ENCODE measurements around the gene ATXN2. TPM values are rescaled to one million over a fixed set of nuclear protein-coding genes. Genes with fewer than 3 reads are reported as not detected.
A peak's percentile ranks its signal among the peaks of the same experiment; 100 is the strongest.

The ATXN2 gene
- total and polyA plus RNA-seq, 3 donors from 2014 or later = 61.4 to 165 (median 145) TPM

GRCh38 chr12:111443086-111443485 is 156.0 kb downstream of the ATXN2 start:
- no peak for DNase-seq
- TF ChIP-seq POLR2A (IDR thresholded peaks at IDR 0.05) (no peak), CTCF (IDR thresholded peaks at IDR 0.05) (no peak)
- Histone ChIP-seq H3K27ac (peak overlapping the region in 1 of 2 donors; percentile 26), H3K4me1 (peaks cover 22% of the 10 kb centered on the region), H3K9me3 (no peaks in the 10 kb centered on the region), H3K4me3 (no peak overlapping the region), H3K36me3 (ENCODE audit: low read depth, missing control alignments) (no peaks in the 10 kb centered on the region), H3K27me3 (no peaks in the 10 kb centered on the region)
- 91 to 97% methylated on average over 3 to 7 of the region's 7 CpGs for WGBS, 2 donors
- intact Hi-C loops (cut with DNase I; ENCODE audit: low total_unique reads) = no loop called here

DNA sequence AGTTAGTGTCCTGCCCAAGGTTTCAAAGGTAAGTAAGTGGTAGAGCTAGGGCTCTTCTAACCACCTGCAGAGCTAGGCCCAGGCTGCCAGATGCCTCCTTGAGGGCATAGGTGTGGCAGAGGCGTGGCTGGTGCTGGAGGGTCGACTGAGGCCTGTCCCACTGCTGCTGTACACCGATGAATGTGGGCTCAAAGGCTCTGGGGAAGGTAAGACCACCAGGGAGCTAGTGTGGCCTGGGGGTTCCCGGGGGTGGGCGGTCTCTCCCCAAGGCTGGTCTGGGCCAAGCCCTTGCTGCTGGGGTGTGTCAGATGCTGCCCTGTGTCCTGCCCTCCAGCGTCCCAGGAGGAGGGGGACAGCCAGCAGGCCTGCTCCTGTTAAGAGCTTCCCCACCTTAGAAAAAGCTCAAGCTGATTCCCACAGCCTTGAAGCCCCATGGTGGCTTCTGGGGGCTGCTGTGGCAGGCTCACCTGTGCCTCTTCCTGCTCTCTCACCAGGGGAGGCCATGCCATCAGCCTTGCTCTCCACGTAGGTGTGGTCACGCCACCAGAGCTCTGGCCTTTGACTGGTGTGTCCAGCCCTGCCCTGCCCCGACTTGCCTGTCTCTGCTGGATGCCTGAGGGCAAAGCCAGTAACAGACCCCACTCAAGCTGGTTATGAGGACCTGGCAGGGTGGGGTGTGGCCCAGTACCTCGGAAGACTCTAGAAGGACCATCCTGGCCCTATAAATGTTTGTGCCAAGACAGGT is 156.6 kb downstream of the ATXN2 start:
- DNase-seq = no peak
- 86 to 87% methylated on average over 5 to 10 of the region's 10 CpGs for WGBS, 2 donors
- Histone ChIP-seq H3K4me1 (peaks cover 22% of the 10 kb centered on the region), H3K9me3 (no peaks in the 10 kb centered on the region), H3K4me3 (no peak overlapping the region), H3K36me3 (ENCODE audit: low read depth, missing control alignments) (no peaks in the 10 kb centered on the region), H3K27me3 (no peaks in the 10 kb centered on the region), H3K27ac (peak overlapping the region in 1 of 2 donors; percentile 26)
- intact Hi-C loops (cut with DNase I; ENCODE audit: low total_unique reads) = no loop called here
- TF ChIP-seq CTCF (IDR thresholded peaks at IDR 0.05) (no peak), POLR2A (IDR thresholded peaks at IDR 0.05) (no peak)

DNA sequence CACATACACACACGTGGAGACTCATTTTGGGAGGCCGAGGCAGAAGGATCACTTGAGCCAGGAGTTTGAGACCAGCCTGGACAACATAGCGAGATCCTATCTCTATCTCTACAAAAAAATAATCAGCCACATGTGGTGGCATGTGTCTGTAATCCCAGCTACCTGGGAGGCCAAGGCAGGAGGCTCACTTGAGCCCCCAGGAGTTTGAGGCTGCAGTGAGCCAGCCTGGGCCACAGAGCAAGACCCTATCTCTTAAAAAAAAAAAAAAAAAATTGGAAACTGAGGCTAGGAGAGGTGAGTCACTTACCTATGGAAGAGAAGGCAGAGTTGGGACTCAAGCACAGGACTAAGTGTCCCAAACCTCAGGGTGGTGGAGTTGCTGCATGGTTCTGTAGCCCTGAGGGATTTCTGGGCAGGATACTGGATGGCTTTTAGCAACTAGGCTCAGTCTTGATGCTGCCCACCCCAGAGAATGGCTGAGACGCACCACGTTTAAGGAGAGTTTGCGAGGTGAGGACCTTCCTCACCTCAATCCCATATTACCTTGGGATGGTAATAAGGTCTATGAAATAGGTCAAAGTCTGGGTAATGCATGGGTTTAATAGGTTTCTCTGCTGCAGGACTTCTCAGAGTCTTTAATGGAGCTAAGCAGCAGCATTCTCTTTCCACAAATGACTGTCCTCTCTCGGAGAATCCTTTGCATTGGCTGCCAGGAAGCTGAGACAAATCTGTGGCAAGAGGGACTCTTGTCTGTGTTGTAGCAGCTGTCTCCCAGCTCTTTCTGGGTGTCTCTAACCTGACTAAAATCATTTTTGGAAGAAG is 157.8 kb downstream of the ATXN2 start:
- DNase-seq = no peak
- H3K4me1 ChIP-seq = peaks cover 21% of the 10 kb centered on the region
- TF ChIP-seq POLR2A (IDR thresholded peaks at IDR 0.05) (no peak), CTCF (IDR thresholded peaks at IDR 0.05) (no peak)
- no peak overlapping the region for H3K4me3 ChIP-seq
- H3K36me3 ChIP-seq (ENCODE audit: low read depth, missing control alignments) = no peaks in the 10 kb centered on the region
- H3K27me3 ChIP-seq = no peaks in the 10 kb centered on the region
- no peaks in the 10 kb centered on the region for H3K9me3 ChIP-seq
- 88 to 90% methylated on average over 7 of the region's 7 CpGs for WGBS, 2 donors
- intact Hi-C loops (cut with DNase I; ENCODE audit: low total_unique reads) = no loop called here
- H3K27ac ChIP-seq = peak overlapping the region in 1 of 2 donors; percentile 64

GRCh38 chr12:111440631-111441030 is 158.5 kb downstream of the ATXN2 start:
- Histone ChIP-seq H3K27ac (peak overlapping the region; percentile 44 to 64), H3K27me3 (no peaks in the 10 kb centered on the region), H3K36me3 (ENCODE audit: low read depth, missing control alignments) (no peaks in the 10 kb centered on the region), H3K4me1 (peaks cover 15% of the 10 kb centered on the region), H3K4me3 (no peak overlapping the region), H3K9me3 (no peaks in the 10 kb centered on the region)
- TF ChIP-seq CTCF (IDR thresholded peaks at IDR 0.05) (no peak), POLR2A (IDR thresholded peaks at IDR 0.05) (no peak)
- 56 to 76% methylated on average over 3 of the region's 3 CpGs for WGBS, 2 donors
- intact Hi-C loops (cut with DNase I; ENCODE audit: low total_unique reads) = no loop called here
- no peak for DNase-seq
